PC-9 (cell line): ENCODE measurements around the gene TDRKH.

Source experiments
- EZH2 ChIP-seq: fragments of 200-600 bp; sonication (generic); IDR thresholded peaks from 2 replicates; pipeline ENCODE4 v1.8.0; 2017; ENCODE audit warnings: antibody characterized with exemption, low read depth
- TF ChIP-seq, protein P1 (sequence below): fragments of 200-600 bp; sonication (generic); conservative IDR thresholded peaks from 2 replicates; pipeline ENCODE4 v1.6.1; 2017; ENCODE audit warnings: mixed run types, antibody characterized with exemption, mild to moderate bottlenecking, moderate library complexity

GRCh38 chr1:151759241-151759640 is 31.1 kb downstream of the TDRKH start:
- TF ChIP-seq, protein P1, sequence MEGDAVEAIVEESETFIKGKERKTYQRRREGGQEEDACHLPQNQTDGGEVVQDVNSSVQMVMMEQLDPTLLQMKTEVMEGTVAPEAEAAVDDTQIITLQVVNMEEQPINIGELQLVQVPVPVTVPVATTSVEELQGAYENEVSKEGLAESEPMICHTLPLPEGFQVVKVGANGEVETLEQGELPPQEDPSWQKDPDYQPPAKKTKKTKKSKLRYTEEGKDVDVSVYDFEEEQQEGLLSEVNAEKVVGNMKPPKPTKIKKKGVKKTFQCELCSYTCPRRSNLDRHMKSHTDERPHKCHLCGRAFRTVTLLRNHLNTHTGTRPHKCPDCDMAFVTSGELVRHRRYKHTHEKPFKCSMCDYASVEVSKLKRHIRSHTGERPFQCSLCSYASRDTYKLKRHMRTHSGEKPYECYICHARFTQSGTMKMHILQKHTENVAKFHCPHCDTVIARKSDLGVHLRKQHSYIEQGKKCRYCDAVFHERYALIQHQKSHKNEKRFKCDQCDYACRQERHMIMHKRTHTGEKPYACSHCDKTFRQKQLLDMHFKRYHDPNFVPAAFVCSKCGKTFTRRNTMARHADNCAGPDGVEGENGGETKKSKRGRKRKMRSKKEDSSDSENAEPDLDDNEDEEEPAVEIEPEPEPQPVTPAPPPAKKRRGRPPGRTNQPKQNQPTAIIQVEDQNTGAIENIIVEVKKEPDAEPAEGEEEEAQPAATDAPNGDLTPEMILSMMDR = no peak
- TF ChIP-seq EZH2 = no peak
